SJSA1 (cell line): ENCODE data around the gene SLC19A1. TPM values are rescaled to one million over a fixed set of nuclear protein-coding genes. Genes with fewer than 3 reads are reported as not detected.

Experiments
- DNase-seq, 2 experiments: peaks; one replicate each; pipeline ENCODE4 v3.0.0-alpha.2; 2015 to 2020; ENCODE audit warnings: low spot score in 2 of 2, low read depth in 1 of 2
- H3K27ac ChIP-seq: fragments of 250-450 bp; sonication (Bioruptor Pico); 2 replicates; pipeline ENCODE4 v1.5.1; 2020; ENCODE audit warnings: mild to moderate bottlenecking, moderate library complexity
- H3K27me3 ChIP-seq: fragments of 250-450 bp; sonication (Bioruptor Pico); replicated peaks from 2 replicates; pipeline ENCODE4 v1.5.1; 2020; ENCODE audit warnings: mild to moderate bottlenecking, moderate library complexity
- H3K36me3 ChIP-seq: fragments of 250-450 bp; sonication (Bioruptor Pico); 2 replicates; pipeline ENCODE4 v1.5.1; 2020; ENCODE audit warnings: mild to moderate bottlenecking
- H3K4me1 ChIP-seq: fragments of 250-450 bp; sonication (Bioruptor Pico); replicated peaks from 2 replicates; pipeline ENCODE4 v1.6.1; 2021; ENCODE audit warnings: mild to moderate bottlenecking
- H3K4me3 ChIP-seq: fragments of 250-450 bp; sonication (Bioruptor Pico); 2 replicates; pipeline ENCODE4 v1.5.1; 2020; ENCODE audit warnings: mild to moderate bottlenecking
- H3K9me3 ChIP-seq: fragments of 250-450 bp; sonication (Bioruptor Pico); replicated peaks from 2 replicates; pipeline ENCODE4 v1.5.1; 2020; ENCODE audit warnings: mild to moderate bottlenecking
- total RNA-seq: library from RNA; depleted of rRNA; stranded (reverse); fragments of >200 nt; shearing (Covaris generic); gene quantifications from 2 replicates; pipeline ENCODE4 v1.2.3, GENCODE V29; 2014

Gene SLC19A1
- total RNA-seq, 1 experiment from 2014 or later: 18.0 TPM

- Histone ChIP-seq H3K4me1 (peaks cover 52% of the 10 kb centered on the region), H3K27me3 (no peaks in the 10 kb centered on the region), H3K27ac (peak overlapping the region; percentile 73), H3K4me3 (peak overlapping the region; percentile 2), H3K36me3 (no peaks in the 10 kb centered on the region; the same call in 1 of the 2 replicates), H3K9me3 (0 out of 2 replicates have a peak, but pooled peaks cover 2% of the 10 kb centered on the region)
- peak; percentile 68 to 78 for DNase-seq
These were observed 70.6 kb downstream of the SLC19A1 start for GRCh38 chr21:45471525-45472221.

- H3K27me3 ChIP-seq: no peaks in the 10 kb centered on the region
- H3K4me3 ChIP-seq: peak overlapping the region; percentile 2
- H3K9me3 ChIP-seq: 0 out of 2 replicates have a peak, but pooled peaks cover 2% of the 10 kb centered on the region
- peak overlapping the region; percentile 73 for H3K27ac ChIP-seq
- H3K4me1 ChIP-seq: peaks cover 52% of the 10 kb centered on the region
- H3K36me3 ChIP-seq: no peaks in the 10 kb centered on the region; the same call in 1 of the 2 replicates
- peak; percentile 67 to 86 for DNase-seq
These were observed 71.3 kb downstream of the SLC19A1 start for GRCh38 chr21:45470773-45471524.

- no peaks in the 10 kb centered on the region; the same call in 1 of the 2 replicates for H3K36me3 ChIP-seq
- DNase-seq: peak in 1 of 2 experiments; percentile 78
- H3K27ac ChIP-seq: 0 out of 2 replicates have a peak overlapping the region, but pooled peaks have one; percentile 37
- H3K4me3 ChIP-seq: peak overlapping the region; percentile 9; the same call in 1 of the 2 replicates
- H3K9me3 ChIP-seq: 0 out of 2 replicates have a peak, but pooled peaks cover 2% of the 10 kb centered on the region
- H3K4me1 ChIP-seq: peaks cover 52% of the 10 kb centered on the region
- no peaks in the 10 kb centered on the region for H3K27me3 ChIP-seq
These were observed 72.1 kb downstream of the SLC19A1 start for GRCh38 chr21:45470087-45470515.

- Histone ChIP-seq H3K4me1 (peaks cover 52% of the 10 kb centered on the region), H3K27ac (0 out of 2 replicates have a peak overlapping the region, but pooled peaks have one; percentile 37), H3K36me3 (no peaks in the 10 kb centered on the region; the same call in 1 of the 2 replicates), H3K4me3 (peak overlapping the region; percentile 9; the same call in 1 of the 2 replicates), H3K9me3 (0 out of 2 replicates have a peak, but pooled peaks cover 2% of the 10 kb centered on the region), H3K27me3 (no peaks in the 10 kb centered on the region)
- peak in 1 of 2 experiments; percentile 19 for DNase-seq
These were observed 72.8 kb downstream of the SLC19A1 start for GRCh38 chr21:45469273-45470086.

DNA sequence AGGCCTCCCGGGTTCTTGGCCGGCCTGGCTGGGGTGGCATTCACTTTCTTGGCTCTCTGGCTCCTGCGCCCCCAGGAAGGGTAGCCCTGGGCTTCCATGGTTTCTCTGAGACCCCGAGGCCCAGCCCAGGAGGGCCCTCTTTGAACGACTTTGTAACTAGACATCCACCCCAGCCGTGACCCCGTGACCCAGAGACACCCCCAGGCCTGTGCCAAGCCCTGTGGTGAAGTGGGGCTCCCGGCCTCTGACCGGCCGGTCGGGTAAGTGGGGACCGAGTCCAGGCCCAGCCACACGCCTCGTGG, 73.3 kb downstream of the SLC19A1 start:
- DNase-seq: no peak
- H3K27ac ChIP-seq: no peak overlapping the region
- H3K4me1 ChIP-seq: peaks cover 47% of the 10 kb centered on the region
- H3K27me3 ChIP-seq: no peaks in the 10 kb centered on the region
- H3K4me3 ChIP-seq: no peak overlapping the region
- H3K9me3 ChIP-seq: 0 out of 2 replicates have a peak, but pooled peaks cover 2% of the 10 kb centered on the region
- H3K36me3 ChIP-seq: no peaks in the 10 kb centered on the region; the same call in 1 of the 2 replicates

DNA sequence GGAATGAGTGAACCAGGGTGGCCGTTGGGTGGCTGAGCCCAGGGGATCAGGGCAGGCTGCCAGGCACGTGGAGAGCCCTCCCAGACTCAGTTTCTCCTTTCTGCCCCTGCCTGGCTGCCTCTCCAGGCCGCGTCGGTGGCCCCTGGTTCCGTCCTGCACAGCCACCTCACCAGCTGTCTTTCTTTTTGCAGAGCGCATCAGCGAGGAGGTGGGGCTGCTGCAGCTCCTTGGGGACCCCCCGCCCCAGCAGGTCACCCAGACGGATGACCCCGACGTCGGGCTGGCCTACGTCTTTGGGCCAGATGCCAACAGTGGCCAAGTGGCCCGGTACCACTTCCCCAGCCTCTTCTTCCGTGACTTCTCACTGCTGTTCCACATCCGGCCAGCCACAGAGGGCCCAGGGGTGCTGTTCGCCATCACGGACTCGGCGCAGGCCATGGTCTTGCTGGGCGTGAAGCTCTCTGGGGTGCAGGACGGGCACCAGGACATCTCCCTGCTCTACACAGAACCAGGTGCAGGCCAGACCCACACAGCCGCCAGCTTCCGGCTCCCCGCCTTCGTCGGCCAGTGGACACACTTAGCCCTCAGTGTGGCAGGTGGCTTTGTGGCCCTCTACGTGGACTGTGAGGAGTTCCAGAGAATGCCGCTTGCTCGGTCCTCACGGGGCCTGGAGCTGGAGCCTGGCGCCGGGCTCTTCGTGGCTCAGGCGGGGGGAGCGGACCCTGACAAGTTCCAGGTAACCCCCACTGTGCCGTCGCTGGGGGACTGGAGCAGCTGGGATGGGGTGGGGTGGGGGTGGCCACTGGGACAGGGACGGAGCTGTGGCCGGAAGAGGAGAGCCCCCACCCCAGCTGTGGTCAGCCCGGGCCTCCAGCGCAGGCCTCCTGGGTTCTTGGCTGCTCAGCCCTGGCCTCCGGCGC, 73.9 kb downstream of the SLC19A1 start:
- H3K27ac ChIP-seq: no peak overlapping the region

DNA sequence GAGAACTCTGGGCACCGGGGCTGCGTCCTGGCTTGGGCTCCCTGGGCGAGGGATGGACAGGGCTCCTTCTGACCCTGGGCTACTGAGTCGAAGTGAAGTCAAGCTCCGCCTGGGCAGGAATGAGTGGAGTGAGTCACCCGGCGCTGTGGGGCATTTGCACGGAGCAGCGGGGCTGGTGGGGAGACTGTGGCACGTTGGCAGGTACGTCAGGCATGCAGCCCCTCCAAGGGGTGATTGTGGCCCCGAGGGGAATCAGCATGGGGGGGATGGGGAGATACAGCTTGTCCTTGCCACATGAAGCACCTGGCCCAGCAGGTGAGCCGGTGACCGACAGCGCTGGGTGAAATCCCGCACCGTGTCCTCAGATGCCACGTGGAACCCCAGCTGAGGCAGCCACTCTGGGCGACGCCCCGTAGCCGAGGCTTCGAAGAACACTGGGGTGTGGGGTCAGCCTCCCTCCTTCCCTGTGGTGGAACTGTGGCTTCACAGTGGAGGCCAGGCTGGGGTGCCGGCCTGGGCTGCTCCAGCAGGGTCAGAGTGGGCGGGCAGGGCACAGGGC, 74.9 kb downstream of the SLC19A1 start:
- Histone ChIP-seq H3K9me3 (peaks cover 2% of the 10 kb centered on the region; the same call in 1 of the 2 replicates), H3K4me1 (peaks cover 37% of the 10 kb centered on the region), H3K27ac (no peak overlapping the region), H3K36me3 (no peaks in the 10 kb centered on the region; the same call in 1 of the 2 replicates), H3K4me3 (no peak overlapping the region), H3K27me3 (no peaks in the 10 kb centered on the region)
- DNase-seq: no peak

More for the DNA sequence above, 73.9 kb downstream of the SLC19A1 start:
- Histone ChIP-seq H3K4me3 (no peak overlapping the region), H3K27me3 (no peaks in the 10 kb centered on the region), H3K9me3 (0 out of 2 replicates have a peak, but pooled peaks cover 2% of the 10 kb centered on the region), H3K36me3 (no peaks in the 10 kb centered on the region; the same call in 1 of the 2 replicates), H3K4me1 (peaks cover 42% of the 10 kb centered on the region)
- no peak for DNase-seq

DNA sequence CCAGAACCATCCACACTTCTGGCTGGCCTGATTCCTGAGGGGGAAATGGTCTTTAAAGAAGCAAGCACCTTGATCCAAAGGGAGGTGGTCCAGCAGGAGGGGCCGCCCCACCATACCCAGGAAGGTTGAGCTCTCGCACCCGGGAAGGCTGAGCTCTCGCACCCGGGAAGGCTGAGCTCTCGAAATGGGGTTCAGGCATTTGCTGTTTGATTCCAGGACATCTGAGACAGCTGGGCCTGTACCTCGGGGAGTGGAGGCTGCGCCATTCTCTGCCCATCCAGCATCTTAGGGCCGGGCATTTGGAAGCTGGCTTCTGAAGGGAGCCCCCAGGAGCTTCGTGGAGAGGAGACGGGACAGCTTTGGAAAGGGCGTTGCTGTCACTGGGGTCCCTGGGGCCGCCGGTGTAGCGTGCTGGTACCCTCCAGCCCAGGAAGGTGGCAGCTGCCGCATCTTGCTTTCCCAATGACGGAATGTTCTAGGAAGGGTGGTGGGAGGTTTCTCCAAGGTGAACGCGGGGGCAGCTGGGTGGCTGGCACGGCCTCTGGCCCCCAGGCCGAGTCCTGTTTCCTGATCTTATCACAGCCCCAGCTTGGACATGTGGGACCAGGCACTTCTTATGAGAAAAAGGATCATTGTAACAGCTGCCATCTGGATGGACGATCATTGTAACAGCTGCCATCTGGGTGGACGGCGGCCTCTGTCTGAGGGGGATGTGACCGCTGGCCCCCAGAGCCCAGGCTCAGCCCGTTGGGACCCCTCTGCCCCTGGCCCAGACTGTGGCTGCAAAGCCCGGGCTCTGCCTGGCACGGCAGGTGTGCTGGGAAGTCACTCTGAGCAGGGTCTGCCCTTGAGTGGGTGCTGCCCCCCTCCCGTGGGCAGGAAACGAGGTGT, 75.7 kb downstream of the SLC19A1 start:
- no peak for DNase-seq
- Histone ChIP-seq H3K27ac (no peak overlapping the region), H3K9me3 (peaks cover 4% of the 10 kb centered on the region), H3K4me1 (peaks cover 30% of the 10 kb centered on the region), H3K27me3 (no peaks in the 10 kb centered on the region), H3K4me3 (no peak overlapping the region), H3K36me3 (no peaks in the 10 kb centered on the region; the same call in 1 of the 2 replicates)

GRCh38 chr21:45465611-45466329, 76.5 kb downstream of the SLC19A1 start:
- H3K9me3 ChIP-seq: peaks cover 12% of the 10 kb centered on the region
- H3K36me3 ChIP-seq: peaks cover 4% of the 10 kb centered on the region; the same call in 1 of the 2 replicates
- H3K4me1 ChIP-seq: peaks cover 28% of the 10 kb centered on the region
- no peak overlapping the region for H3K27ac ChIP-seq
- no peak overlapping the region for H3K4me3 ChIP-seq
- no peak for DNase-seq
- no peaks in the 10 kb centered on the region for H3K27me3 ChIP-seq

GRCh38 chr21:45465105-45465504, 77.1 kb downstream of the SLC19A1 start:
- peaks cover 12% of the 10 kb centered on the region for H3K9me3 ChIP-seq
- no peaks in the 10 kb centered on the region for H3K27me3 ChIP-seq
- no peak overlapping the region for H3K27ac ChIP-seq
- no peak overlapping the region for H3K4me3 ChIP-seq
- H3K36me3 ChIP-seq: peaks cover 4% of the 10 kb centered on the region; the same call in 1 of the 2 replicates
- no peak for DNase-seq
- H3K4me1 ChIP-seq: peaks cover 29% of the 10 kb centered on the region

DNA sequence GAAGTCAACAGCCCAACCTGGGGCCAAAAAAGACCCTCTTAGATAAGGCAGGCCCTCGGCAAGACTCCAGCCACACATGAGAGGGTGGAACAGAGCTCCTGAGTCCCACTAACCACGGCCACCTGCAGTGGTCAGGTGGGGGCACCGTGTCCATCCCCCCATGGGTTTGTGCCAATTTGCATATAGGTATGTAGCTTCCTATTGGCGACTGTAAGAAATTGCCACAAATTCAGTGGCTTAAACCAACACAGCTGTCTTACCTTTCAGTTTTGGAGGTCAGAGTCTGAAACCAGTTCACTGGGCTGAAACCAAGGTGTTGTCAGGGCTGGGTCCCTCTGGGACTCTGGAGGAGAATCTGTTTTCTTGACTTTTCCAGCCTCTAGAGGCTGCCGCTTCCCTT, 77.9 kb downstream of the SLC19A1 start:
- H3K27me3 ChIP-seq: no peaks in the 10 kb centered on the region
- DNase-seq: no peak
- no peak overlapping the region for H3K4me3 ChIP-seq
- peaks cover 24% of the 10 kb centered on the region for H3K4me1 ChIP-seq
- peaks cover 4% of the 10 kb centered on the region; the same call in 1 of the 2 replicates for H3K36me3 ChIP-seq
- no peak overlapping the region for H3K27ac ChIP-seq
- H3K9me3 ChIP-seq: peaks cover 12% of the 10 kb centered on the region
